K562 (cell line): ENCODE measurements around the gene ARID3A. TPM values are rescaled to one million over a fixed set of nuclear protein-coding genes. Genes with fewer than 3 reads are reported as not detected.

ENCODE experiments used
- ARNT ChIP-seq, 2 experiments: fragments of 450-650 bp; IDR thresholded peaks; 2 replicates each; pipeline ENCODE4 v1.6.1; 2016; ENCODE audit warnings: mild to moderate bottlenecking in 1 of 2
- BRF1 ChIP-seq: IDR thresholded peaks from 3 replicates; pipeline ENCODE4 v1.6.1; 2011; ENCODE audit warnings: borderline replicate concordance, mild to moderate bottlenecking; ENCODE audit not compliant: insufficient read length; ENCODE audit errors: extremely low read depth
- CC2D1A ChIP-seq: fragments of 450-650 bp; IDR thresholded peaks from 2 replicates; pipeline ENCODE4 v1.6.1; 2017; ENCODE audit warnings: mild to moderate bottlenecking
- CEBPB ChIP-seq: fragments of 450-650 bp; IDR thresholded peaks from 2 replicates; pipeline ENCODE4 v1.6.1; 2016; ENCODE audit warnings: missing genetic modification characterization, missing compliant biosample characterization
- CREB5 ChIP-seq: fragments of 250-450 bp; sonication (Bioruptor Pico); IDR thresholded peaks from 2 replicates; pipeline ENCODE4 v1.5.0; 2020; ENCODE audit warnings: mild to moderate bottlenecking
- CXXC5 ChIP-seq: fragments of 250-450 bp; sonication (Bioruptor Pico); IDR thresholded peaks from 2 replicates; pipeline ENCODE4 v1.8.0; 2022; ENCODE audit warnings: inconsistent platforms, mild to moderate bottlenecking, moderate library complexity
- SMAD4 ChIP-seq: fragments of 250-450 bp; sonication (Bioruptor Pico); conservative IDR thresholded peaks from 2 replicates; pipeline ENCODE4 v1.8.0; 2021; ENCODE audit warnings: inconsistent platforms, mild to moderate bottlenecking, moderate library complexity
- STAG1 ChIP-seq: sonication (generic); formaldehyde crosslinking; IDR thresholded peaks from 2 replicates; pipeline ENCODE4 v1.5.0; 2020; ENCODE audit warnings: missing genetic modification reagents, borderline replicate concordance
- THAP12 ChIP-seq: fragments of 250-450 bp; sonication (Bioruptor Pico); IDR thresholded peaks from 2 replicates; pipeline ENCODE4 v1.9.0; 2021; ENCODE audit warnings: mild to moderate bottlenecking, inconsistent platforms
- ZNF146 ChIP-seq: IDR thresholded peaks from one replicate; pipeline ENCODE4 v1.6.1; 2018; ENCODE audit warnings: missing compliant biosample characterization; ENCODE audit not compliant: unreplicated experiment
- ZNF316 ChIP-seq: fragments of 450-650 bp; IDR thresholded peaks from 2 replicates; pipeline ENCODE4 v1.6.1; 2016
- ZNF583 ChIP-seq: fragments of 250-450 bp; sonication (Bioruptor Pico); IDR thresholded peaks from 2 replicates; pipeline ENCODE4 v1.4.0; 2020
- ZNF584 ChIP-seq: fragments of 200-800 bp; sonication (Bioruptor generic); IDR thresholded peaks from 2 replicates; pipeline ENCODE4 v1.6.1; 2016; ENCODE audit warnings: low read depth, mild to moderate bottlenecking, missing genetic modification characterization, missing compliant biosample characterization
- polyA plus RNA-seq, 8 experiments: library from polyadenylated mRNA; depleted of rRNA in 4 of 8; stranded (reverse) in 5 of 8; unstranded in 3 of 8; fragments of >200 nt; fragmentation: Nextera tagmentation in 2 of 8; fragmentation: Illumina TruSeq in 1 of 8; extraction: Ambion mirVana in 2 of 8; extraction: Trizol in 1 of 8; gene quantifications; 2 replicates each; pipeline versions ENCODE4 v1.2.1 to v1.2.3, GENCODE V29; 2011 to 2014; ENCODE audit warnings: inconsistent platforms in 1 of 8, missing spikeins in 1 of 8
- total RNA-seq, 7 experiments: library from RNA; depleted of rRNA in 6 of 7; stranded (reverse); fragments of >200 nt in 6 of 7; fragmentation: Illumina TruSeq in 2 of 7; extraction: Trizol in 2 of 7; gene quantifications; 2 replicates each; pipeline versions ENCODE4 v1.2.1 to v1.2.3, GENCODE V29; 2011 to 2021; ENCODE audit warnings: low replicate concordance in 1 of 7
- TF ChIP-seq, protein P1 (sequence below): sonication (generic); formaldehyde crosslinking; IDR thresholded peaks from 2 replicates; pipeline ENCODE4 v1.8.1; 2023; ENCODE audit warnings: missing genetic modification reagents, mild to moderate bottlenecking, borderline replicate concordance
- TF ChIP-seq, protein P2 (sequence below): IDR thresholded peaks from 2 replicates; pipeline ENCODE4 v1.6.1; 2012; ENCODE audit warnings: low read depth, low read length, improper control_type of control experiment, borderline replicate concordance
- TF ChIP-seq, protein P3 (sequence below): fragments of 450-650 bp; IDR thresholded peaks from 2 replicates; pipeline ENCODE4 v1.6.1; 2018; ENCODE audit warnings: mild to moderate bottlenecking, low read depth; ENCODE audit not compliant: partially characterized antibody

Gene ARID3A
- total and polyA plus RNA-seq, 9 of the 15 experiments (the other 6 are each of a cell fraction or from before 2014, with no cell fraction given): 1.4 to 118 (median 31.2) TPM

DNA sequence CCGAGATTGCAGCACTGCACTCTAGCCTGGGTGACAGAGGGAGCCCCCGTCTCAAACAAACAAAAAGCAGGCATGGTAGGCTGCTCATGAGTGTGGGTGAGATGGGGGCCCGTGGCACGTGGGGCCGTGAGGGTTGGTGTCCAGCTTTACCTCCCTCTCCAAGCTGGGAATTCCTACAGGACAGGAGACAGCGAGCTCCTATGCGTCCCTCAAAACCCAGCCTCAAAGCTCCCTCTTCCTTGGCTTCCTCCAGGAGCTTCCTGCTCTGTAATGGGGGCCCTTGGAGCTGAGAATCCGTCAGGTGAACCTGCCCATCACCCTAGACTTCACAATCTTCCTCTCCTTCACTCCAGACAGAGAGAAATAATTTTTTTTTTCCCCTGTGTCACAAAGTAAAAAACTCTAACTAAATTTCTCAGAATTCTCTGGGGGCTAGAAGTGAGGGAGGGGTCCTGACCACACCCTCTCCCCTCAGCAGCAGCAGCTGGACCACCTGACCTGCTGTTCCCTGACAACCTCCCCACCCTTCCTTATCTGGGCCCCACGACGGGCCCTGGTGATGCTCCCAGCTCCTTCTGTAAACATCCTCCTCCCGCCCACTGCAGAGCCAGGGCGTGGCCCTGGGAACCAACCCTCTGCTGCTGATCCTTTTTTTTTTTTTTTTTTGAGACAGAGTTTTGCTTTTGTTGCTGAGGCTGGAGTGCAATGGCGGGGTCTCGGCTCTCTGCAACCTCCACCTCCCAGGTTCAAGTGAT, 36.2 kb downstream of the ARID3A start (continued):
- TF ChIP-seq, protein P1, sequence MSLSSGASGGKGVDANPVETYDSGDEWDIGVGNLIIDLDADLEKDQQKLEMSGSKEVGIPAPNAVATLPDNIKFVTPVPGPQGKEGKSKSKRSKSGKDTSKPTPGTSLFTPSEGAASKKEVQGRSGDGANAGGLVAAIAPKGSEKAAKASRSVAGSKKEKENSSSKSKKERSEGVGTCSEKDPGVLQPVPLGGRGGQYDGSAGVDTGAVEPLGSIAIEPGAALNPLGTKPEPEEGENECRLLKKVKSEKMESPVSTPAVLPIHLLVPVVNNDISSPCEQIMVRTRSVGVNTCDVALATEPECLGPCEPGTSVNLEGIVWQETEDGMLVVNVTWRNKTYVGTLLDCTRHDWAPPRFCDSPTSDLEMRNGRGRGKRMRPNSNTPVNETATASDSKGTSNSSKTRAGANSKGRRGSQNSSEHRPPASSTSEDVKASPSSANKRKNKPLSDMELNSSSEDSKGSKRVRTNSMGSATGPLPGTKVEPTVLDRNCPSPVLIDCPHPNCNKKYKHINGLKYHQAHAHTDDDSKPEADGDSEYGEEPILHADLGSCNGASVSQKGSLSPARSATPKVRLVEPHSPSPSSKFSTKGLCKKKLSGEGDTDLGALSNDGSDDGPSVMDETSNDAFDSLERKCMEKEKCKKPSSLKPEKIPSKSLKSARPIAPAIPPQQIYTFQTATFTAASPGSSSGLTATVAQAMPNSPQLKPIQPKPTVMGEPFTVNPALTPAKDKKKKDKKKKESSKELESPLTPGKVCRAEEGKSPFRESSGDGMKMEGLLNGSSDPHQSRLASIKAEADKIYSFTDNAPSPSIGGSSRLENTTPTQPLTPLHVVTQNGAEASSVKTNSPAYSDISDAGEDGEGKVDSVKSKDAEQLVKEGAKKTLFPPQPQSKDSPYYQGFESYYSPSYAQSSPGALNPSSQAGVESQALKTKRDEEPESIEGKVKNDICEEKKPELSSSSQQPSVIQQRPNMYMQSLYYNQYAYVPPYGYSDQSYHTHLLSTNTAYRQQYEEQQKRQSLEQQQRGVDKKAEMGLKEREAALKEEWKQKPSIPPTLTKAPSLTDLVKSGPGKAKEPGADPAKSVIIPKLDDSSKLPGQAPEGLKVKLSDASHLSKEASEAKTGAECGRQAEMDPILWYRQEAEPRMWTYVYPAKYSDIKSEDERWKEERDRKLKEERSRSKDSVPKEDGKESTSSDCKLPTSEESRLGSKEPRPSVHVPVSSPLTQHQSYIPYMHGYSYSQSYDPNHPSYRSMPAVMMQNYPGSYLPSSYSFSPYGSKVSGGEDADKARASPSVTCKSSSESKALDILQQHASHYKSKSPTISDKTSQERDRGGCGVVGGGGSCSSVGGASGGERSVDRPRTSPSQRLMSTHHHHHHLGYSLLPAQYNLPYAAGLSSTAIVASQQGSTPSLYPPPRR (CRISPR knock-in tag): no peak
- TF ChIP-seq, protein P2, sequence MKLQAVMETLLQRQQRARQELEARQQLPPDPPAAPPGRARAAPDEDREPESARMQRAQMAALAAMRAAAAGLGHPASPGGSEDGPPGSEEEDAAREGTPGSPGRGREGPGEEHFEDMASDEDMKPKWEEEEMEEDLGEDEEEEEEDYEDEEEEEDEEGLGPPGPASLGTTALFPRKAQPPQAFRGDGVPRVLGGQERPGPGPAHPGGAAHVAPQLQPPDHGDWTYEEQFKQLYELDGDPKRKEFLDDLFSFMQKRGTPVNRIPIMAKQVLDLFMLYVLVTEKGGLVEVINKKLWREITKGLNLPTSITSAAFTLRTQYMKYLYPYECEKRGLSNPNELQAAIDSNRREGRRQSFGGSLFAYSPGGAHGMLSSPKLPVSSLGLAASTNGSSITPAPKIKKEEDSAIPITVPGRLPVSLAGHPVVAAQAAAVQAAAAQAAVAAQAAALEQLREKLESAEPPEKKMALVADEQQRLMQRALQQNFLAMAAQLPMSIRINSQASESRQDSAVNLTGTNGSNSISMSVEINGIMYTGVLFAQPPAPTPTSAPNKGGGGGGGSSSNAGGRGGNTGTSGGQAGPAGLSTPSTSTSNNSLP: no peak
- no peak for TF ChIP-seq ZNF316
- no peak for TF ChIP-seq THAP12 (CRISPR knock-in tag)
- TF ChIP-seq CXXC5 (CRISPR knock-in tag): peak; percentile 87
- TF ChIP-seq ZNF583 (CRISPR knock-in tag): no peak
- TF ChIP-seq, protein P3, sequence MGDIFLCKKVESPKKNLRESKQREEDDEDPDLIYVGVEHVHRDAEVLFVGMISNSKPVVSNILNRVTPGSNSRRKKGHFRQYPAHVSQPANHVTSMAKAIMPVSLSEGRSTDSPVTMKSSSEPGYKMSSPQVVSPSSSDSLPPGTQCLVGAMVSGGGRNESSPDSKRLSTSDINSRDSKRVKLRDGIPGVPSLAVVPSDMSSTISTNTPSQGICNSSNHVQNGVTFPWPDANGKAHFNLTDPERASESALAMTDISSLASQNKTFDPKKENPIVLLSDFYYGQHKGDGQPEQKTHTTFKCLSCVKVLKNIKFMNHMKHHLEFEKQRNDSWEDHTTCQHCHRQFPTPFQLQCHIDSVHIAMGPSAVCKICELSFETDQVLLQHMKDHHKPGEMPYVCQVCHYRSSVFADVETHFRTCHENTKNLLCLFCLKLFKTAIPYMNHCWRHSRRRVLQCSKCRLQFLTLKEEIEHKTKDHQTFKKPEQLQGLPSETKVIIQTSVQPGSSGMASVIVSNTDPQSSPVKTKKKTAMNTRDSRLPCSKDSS: no peak
- TF ChIP-seq ARNT (IDR thresholded peaks at IDR 0.05): no peak
- TF ChIP-seq ZNF146 (CRISPR knock-in tag): no peak
- no peak for TF ChIP-seq CREB5 (CRISPR knock-in tag)
- TF ChIP-seq CC2D1A: no peak
- no peak for TF ChIP-seq ZNF584 (CRISPR knock-in tag)
- TF ChIP-seq CEBPB (tag): no peak
- TF ChIP-seq BRF1: no peak
- TF ChIP-seq SMAD4 (CRISPR knock-in tag): peak; percentile 63
- no peak for TF ChIP-seq STAG1 (CRISPR knock-in tag)
